Measurements from ENCODE around the gene CDH9. TPM values are rescaled to one million over a fixed set of nuclear protein-coding genes. Genes with fewer than 3 reads are reported as not detected.

Gene CDH9, protein sequence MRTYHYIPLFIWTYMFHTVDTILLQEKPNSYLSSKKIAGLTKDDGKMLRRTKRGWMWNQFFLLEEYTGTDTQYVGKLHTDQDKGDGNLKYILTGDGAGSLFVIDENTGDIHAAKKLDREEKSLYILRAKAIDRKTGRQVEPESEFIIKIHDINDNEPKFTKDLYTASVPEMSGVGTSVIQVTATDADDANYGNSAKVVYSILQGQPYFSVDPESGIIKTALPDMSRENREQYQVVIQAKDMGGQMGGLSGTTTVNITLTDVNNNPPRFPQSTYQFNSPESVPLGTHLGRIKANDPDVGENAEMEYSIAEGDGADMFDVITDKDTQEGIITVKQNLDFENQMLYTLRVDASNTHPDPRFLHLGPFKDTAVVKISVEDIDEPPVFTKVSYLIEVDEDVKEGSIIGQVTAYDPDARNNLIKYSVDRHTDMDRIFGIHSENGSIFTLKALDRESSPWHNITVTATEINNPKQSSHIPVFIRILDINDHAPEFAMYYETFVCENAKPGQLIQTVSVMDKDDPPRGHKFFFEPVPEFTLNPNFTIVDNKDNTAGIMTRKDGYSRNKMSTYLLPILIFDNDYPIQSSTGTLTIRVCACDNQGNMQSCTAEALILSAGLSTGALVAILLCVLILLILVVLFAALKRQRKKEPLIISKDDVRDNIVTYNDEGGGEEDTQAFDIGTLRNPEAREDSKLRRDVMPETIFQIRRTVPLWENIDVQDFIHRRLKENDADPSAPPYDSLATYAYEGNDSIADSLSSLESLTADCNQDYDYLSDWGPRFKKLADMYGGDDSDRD
- total RNA-seq: not detected
- long read RNA-seq: 0 reads

DNA sequence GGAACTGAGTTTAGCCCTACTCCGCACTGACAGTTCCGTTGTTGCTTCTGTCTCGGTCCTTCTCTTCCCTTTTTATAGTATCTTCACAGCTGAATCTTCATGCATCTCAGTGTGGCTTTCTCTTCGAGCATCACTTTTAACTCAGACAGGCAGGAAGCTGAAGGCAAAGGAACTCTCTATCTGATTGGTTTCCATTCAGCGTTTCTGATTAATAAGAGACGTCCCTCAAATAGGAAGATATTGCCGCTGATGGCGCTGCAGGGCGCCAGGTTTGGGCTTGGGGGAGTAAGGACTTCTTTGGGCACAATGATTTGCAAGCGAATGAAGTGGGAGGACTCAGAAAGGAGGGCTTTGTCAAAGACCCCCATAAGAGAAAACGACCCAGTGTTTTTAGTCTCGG is at the start of gene CDH9:
TSS of gene CDH9 (minus strand) at position 111 of the 400 bp plus-strand sequence. CDS start 50,253 bp downstream, outside the sequence.
- ATAC-seq (no peak), DNase-seq (no peak)
- intact Hi-C loops (cut with micrococcal nuclease): no loop called here

DNA sequence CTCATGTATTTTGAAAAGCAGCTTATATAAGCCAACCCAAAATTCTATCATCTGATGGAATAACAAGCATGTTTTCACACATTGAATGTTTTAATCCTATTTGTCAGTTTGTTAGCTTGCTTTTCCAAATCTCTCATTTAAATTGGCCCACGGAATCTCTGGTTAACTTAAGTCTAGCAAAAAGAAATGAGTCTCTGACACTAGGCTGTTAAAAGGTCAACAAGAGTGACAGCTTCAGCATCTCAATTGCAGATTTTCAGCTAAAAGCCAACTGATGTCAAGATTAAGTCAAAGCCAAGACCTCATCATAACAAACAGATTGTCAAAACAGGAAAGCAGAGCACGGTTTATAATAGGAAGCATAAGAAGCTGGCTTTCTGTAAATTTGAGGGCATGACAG is 49.4 kb upstream of the CDH9 start:
- intact Hi-C loops (cut with micrococcal nuclease): no loop called here
- ATAC-seq (no peak), DNase-seq (no peak)

DNA sequence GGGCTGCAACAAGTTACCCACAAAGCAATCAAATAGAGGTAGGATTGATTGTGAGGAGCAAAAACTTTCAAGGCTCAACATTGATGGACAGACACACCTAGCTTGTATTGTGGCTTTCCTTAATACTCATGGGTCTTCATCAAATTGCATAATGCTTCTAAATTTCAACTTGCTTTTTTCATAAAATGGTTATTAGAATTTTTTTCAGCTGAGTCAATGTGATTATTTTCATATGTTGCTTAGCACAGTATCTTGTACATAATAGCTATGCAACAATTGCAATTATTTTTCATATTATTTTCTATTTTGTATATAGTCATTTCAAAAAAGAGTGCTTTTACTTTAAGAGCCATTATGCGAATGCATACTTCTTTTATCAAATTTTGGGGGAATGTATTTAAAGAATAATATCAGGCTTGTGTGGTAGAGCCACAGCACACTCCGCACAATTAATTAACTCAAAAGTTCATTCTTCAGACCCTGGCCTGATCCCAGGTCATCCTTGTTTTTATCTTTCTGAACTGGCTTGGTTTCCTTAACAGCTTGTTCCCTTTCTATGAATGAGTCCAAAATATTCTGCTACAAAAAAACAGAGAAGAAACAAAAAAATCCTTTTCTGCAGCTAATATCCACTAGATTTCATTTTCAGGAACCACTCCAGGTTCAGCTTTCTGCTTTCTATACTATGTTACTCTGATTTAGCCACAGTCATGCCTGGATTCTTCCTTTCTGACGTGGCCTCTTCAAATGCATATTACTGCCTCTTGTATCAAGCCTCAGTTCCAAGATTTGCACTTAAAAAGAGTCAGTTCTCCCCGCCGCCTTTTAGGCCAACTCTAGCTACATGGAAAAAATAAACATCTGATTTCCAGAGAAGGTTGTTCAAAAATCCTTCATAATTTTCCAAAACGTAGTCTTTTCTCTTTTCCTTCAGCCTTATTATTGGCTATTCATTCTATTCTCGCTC is 45.3 kb upstream of the CDH9 start:
- ATAC-seq: no peak
- DNase-seq: no peak
- intact Hi-C loops (cut with micrococcal nuclease): no loop called here

DNA sequence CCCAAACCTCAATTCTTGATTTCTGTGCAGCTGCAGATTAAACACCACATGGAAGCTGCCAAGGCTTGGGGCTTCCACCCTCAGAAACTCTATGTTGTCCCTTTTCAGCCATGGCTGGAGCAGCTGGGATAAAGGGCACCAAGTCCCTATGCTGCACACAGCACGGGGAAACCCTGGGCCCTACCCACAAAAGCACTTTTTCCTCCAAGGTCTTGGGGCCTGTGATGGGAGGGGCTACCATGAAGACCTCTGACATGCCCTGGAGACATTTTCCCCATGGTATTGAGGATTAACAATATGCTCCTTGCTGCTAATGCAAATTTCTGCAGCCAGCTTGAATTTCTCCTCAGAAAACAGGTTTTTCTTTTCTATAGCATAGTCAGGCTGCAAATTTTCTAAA is 41.8 kb upstream of the CDH9 start:
- intact Hi-C loops (cut with micrococcal nuclease): no loop called here
- ATAC-seq: no peak

DNA sequence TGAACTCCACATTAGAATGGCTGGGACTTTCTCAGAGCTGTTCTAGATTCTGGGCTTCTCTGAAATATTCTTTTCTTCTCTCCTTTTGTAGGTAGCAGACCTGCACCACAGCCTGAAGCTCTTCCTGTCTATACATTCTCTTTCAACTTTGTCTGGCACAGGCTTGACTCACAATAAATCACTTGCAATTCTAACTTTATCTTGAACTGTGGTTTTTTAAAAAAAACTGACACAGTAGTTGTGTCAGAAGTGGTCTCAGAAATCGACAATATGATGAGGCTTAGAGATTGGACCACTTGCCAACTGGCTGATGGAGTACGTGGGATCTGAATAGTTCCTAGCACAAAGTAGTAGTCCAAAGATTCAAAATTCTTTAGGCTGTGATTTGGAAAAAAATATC is 24.1 kb upstream of the CDH9 start:
- ATAC-seq: no peak
- DNase-seq: no peak
- intact Hi-C loops (cut with micrococcal nuclease): no loop called here

More for the DNA sequence above, 41.8 kb upstream of the CDH9 start:
- no peak for DNase-seq

- DNase-seq: no peak
- no peak for ATAC-seq
- intact Hi-C loops (cut with micrococcal nuclease): no loop called here
Observed at GRCh38 chr5:27048510-27048909, 10.1 kb upstream of the CDH9 start.

GRCh38 chr5:27041372-27041771 is 3.0 kb upstream of the CDH9 start:
- intact Hi-C loops (cut with micrococcal nuclease): no loop called here
- ATAC-seq: no peak
- no peak for DNase-seq

DNA sequence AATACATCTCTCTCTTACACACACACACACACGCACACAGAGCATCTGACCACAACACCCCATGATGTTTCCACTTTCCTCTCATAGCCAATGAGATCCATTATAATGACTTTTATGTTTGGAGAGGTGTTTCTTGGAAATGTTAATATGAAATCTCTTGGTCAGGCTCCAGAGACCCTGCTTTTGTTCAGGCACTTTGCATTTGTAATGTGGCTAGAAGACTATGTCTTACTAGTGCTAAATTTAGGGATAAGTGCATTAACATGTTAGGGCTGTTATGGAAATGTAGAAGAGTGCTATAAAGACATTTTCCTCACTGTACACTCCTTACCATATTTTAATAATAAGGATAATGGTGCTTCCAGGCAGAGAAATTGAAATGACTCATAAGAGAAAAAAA is 3.8 kb downstream of the CDH9 start:
- intact Hi-C loops (cut with micrococcal nuclease): no loop called here
- no peak for DNase-seq
- ATAC-seq: no peak

GRCh38 chr5:27026801-27027200 is 11.6 kb downstream of the CDH9 start:
- intact Hi-C loops (cut with micrococcal nuclease): no loop called here
- no peak for DNase-seq
- no peak for ATAC-seq

DNA sequence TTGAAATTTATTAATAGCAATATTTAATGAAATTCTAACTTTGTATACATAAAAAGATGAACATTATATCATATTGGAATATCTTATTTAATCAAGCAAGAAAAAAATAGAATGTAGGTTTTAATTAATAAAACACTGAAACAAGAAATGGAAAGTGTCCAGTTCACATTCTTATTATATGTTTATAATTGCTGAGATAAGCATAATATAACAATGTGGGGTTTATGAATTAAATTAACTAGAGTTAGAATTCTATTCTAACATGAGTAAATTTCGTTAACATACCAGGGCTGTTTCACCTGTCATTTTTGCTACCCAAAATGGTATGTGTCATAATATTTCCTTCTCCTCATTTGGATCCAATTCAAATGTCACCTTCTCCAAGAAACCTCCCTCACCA is 12.3 kb downstream of the CDH9 start:
- intact Hi-C loops (cut with micrococcal nuclease): no loop called here
- no peak for ATAC-seq

GRCh38 chr5:27021471-27021870 is 16.9 kb downstream of the CDH9 start:
- DNase-seq (no peak), ATAC-seq (no peak)
- intact Hi-C loops (cut with micrococcal nuclease): no loop called here

More for the DNA sequence above, 12.3 kb downstream of the CDH9 start:
- DNase-seq: no peak

- DNase-seq (no peak), ATAC-seq (no peak)
- intact Hi-C loops (cut with micrococcal nuclease): no loop called here
Observed at GRCh38 chr5:27020973-27021372, 17.4 kb downstream of the CDH9 start.

GRCh38 chr5:27015758-27016157 is 22.6 kb downstream of the CDH9 start:
- intact Hi-C loops (cut with micrococcal nuclease): no loop called here
- DNase-seq (no peak), ATAC-seq (no peak)

GRCh38 chr5:27011274-27011673 is 27.1 kb downstream of the CDH9 start:
- no peak for ATAC-seq
- no peak for DNase-seq
- intact Hi-C loops (cut with micrococcal nuclease): no loop called here

GRCh38 chr5:27010646-27011045 is 27.7 kb downstream of the CDH9 start:
- ATAC-seq (no peak), DNase-seq (no peak)
- intact Hi-C loops (cut with micrococcal nuclease): no loop called here

DNA sequence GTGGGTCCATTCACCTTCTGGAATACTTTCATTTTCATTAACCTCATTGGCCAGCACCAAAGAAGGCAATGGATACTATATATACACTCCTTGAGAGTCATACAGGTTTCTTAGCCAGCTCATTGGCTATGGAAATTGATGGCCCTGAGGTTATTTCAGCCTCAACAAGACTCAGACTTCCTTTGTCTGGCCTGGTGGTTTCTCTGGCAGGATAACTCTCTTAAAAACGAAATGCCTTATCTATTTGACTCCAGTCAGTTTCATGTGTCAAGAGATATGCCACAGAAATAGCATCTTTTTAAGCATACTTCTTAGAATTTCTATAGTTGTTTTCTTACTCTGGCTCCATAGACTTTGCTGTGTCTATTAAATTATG is 28.9 kb downstream of the CDH9 start:
- DNase-seq (no peak), ATAC-seq (no peak)
- intact Hi-C loops (cut with micrococcal nuclease): no loop called here

GRCh38 chr5:27008604-27009539 is 29.5 kb downstream of the CDH9 start:
- ATAC-seq (no peak), DNase-seq (no peak)
- intact Hi-C loops (cut with micrococcal nuclease): no loop called here

DNA sequence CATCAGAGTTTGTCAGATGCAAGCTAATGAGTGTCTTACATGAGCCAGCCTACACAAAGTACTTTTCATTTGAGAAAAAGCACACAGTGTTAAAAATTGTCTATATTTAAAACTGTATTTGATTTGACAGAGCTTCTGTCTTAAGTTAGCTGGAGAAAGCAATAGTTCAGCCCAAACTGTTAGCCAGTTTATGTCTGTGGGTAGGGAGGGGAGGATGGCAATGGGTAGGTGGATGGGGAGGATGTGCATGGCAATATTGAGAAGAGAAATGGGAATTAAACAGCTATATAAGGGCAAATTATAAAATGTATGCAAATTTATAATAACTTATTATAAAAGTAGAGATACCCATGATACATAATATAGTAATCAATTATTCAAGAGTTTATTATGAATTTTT is 31.3 kb downstream of the CDH9 start:
- intact Hi-C loops (cut with micrococcal nuclease): no loop called here
- ATAC-seq (no peak), DNase-seq (no peak)
